ENCODE results near the gene SF3B3.
"Not testable (repeated sequence)": the region's sequence is repeated elsewhere in the genome, so short reads cannot be mapped to it uniquely, and the experiment has no call there.

The SF3B3 gene

DNA sequence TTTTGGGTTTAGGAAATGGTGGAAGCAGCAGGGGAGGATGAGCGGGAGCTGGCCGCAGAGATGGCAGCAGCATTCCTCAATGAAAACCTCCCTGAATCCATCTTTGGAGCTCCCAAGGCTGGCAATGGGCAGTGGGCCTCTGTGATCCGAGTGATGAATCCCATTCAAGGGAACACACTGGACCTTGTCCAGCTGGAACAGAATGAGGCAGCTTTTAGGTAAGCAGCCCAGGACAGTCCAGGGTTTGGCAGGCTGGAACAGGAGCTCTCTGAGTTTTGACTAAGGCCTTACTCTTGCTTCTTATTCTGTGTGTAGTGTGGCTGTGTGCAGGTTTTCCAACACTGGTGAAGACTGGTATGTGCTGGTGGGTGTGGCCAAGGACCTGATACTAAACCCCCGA, 41.4 kb downstream of the SF3B3 start:
- DNase-seq (ENCODE audit: low read depth): no peak

DNA sequence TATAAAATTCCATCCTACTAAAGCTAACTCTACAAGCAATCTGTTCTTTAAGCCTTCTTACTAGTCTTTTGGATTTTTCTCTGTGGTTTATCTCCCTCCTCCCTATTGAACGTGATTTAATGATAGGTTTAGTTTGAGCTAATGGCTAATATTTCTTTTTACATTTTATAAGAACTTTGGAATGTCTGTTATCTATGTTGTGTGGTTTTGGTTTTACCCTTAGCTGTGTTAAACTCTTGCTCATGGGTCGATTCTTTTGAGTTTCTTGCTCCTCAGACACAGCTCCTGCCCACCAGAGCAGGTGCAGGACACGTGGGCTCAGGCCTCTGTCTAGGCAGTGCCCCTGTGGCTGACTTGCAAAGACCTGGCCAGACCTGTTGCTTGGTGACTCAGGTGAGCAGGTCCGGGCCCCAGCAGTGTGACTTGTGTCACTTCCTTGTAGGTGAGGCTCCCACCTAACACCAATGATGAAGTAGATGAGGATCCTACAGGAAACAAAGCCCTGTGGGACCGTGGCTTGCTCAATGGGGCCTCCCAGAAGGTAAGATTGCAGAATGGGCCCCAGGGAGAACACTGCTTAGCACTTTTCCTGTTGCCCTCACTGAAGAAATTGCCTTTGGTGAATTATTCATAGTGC, 45.1 kb downstream of the SF3B3 start:
- DNase-seq (ENCODE audit: low read depth): no peak

DNA sequence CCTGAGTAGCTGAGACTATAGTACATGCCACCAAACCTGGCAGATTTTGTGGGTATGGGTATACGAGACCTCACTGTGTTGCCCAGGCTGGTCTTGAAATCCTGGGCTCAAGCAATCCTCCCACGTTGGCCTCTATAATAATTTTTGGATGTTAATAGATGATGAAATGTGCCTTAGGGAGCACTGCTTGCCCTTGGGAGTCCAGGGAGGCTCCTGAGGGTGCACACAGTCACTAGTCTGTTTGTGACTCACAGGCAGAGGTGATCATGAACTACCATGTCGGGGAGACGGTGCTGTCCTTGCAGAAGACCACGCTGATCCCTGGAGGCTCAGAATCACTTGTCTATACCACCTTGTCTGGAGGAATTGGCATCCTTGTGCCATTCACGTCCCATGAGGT, 46.1 kb downstream of the SF3B3 start:
- DNase-seq (ENCODE audit: low read depth): no peak

DNA sequence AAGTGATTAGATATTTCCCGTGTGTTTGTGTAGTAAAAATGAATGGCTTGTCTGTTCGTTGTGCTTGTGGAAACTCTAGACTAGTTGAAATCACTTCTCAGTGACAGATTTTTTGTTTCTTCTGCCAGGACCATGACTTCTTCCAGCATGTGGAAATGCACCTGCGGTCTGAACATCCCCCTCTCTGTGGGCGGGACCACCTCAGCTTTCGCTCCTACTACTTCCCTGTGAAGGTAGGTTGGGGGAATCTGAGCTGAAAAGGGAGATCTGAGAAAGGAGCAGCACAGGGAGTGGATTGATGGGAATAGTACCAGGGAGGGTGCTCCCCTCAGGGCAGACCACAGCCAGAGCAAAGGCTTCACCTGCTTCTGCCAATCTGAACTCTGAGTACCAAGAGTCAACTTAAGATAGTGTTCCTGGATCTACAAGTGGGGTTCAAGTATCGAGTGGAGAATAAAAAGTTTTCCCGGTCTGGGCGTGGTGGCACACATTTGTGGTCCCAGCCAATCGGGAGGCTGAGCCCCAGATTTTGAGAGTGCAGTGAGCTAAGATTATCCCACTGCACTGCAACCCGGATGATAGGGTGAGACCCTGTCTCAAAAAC, 47.5 kb downstream of the SF3B3 start:
- DNase-seq (ENCODE audit: low read depth): no peak

DNA sequence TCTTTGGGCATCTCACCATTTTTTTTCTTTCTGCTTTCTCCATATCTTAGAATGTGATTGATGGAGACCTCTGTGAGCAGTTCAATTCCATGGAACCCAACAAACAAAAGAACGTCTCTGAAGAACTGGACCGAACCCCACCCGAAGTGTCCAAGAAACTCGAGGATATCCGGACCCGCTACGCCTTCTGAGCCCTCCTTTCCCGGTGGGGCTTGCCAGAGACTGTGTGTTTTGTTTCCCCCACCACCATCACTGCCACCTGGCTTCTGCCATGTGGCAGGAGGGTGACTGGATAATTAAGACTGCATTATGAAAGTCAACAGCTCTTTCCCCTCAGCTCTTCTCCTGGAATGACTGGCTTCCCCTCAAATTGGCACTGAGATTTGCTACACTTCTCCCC, 48.0 kb downstream of the SF3B3 start:
- DNase-seq (ENCODE audit: low read depth): no peak

DNA sequence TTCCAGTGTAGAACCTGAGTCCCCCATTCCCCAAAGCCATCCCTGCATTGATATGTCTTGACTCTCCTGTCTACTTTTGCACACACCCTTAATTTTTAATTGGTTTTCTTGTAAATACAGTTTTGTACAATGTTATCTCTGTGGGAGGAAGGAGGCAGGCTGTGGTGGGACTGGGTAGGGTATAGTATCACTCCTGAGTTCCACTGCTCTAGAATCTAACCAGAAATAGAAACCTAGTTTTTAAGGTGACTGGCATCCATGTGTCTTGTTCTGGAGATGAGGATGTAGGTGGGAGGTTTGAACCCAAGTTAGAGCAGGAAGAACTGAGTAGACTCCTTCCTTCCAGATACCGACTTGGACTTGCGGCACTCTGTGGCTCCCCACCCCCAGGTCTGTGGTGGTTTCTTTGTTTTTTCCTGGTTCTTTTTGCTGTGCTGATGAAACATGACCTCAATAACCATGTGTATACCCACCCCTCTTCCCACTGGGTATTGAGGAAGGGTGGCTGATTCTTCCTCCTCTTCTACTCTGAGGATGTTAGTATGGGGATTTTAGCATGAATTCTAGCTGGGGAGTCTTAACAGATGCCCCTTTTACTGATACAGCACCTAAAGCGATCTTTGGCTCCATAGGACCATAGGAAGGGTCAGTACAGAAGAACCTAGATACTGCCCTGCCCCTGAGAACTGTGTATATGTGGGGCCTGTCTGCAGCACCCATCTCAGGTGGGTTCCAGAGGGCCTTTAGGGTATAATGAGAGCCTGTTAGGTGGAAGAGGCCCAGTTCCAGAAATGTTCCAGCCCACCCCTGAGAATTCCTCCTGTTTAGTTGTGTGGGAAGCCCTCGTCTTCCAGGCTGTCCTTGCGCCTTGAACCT, 48.7 kb downstream of the SF3B3 start:
- DNase-seq (ENCODE audit: low read depth): no peak

DNA sequence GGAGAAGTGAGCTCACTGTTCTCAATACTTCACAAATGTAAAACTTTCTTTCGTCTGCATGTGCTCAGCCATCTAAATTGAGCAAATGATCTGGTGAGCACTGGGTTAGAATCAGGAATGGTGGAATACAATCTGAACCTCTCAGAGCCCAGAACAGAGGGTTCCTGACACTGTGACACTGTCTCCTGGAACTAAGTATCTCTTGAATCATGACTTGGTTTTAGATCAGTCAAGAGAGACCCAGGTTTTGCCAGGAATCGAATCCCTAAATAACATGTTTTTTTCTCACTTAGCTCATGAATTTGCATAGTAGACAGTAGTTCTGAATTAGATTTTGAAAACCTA, 49.3 kb downstream of the SF3B3 start:
- DNase-seq (ENCODE audit: low read depth): no peak

DNA sequence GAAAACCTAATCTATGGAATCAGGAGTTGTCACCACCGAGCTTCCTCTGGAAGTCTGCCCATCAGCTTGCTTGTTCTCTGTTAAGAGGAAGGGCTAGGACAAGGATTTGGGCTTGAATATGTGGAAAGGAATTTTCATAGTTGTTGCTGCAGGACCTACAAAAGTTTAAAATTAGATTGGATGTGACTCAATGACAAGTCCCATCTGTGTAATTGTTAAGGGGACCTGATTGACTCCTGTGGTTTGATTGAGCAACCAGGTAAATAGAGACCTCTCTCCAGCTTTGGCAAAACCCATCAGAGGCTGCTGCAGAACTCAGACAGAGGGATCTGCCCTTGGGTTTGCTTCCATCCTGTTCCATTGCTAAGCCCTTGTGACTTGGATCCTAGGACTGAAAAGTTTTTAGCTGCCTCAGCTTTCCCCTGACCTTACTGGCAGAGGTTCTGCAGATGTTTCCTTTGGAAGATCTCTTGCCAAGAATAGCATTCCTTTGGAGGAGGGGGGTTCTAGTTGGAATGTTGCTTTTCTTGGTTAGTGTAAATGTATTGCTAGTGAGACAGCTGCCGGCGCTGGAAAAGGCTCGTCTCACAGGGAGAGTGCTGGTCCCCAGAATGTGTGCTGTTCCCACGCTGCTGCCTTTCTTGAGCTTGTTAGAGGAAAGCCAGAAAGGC, 50.0 kb downstream of the SF3B3 start:
- DNase-seq (ENCODE audit: low read depth): no peak

DNA sequence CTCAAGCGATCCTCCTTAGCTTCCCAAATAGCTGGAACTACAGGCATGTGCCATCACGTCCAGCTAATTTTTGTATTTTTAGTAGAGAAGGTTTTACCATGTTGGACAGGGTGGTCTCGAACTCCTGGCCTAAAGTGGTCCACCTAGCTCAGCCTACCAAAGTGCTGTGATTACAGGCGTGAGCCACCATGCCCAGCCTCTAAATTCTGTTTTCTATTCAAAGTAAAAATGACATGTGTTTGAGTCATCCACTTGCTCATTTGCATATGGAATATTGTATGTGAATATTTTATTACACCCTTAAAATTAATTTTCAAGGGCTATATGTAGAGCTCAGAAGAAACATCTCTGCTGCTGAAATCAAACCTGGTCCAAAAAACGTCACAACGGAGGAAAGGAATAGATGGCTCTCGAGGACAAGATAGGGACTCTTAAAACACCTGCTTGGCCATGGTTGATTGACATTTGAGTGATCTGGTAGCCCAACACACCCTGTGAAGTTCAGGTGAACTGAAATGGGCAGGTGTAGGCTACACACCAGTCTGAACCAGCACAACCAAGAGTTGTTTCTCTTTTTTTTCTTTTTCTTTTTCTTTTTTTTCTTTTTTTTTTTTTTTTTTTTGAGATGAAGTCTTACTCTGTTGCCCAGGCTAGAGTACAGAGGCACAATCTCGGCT, 51.1 kb downstream of the SF3B3 start:
- DNase-seq (ENCODE audit: low read depth): no peak

DNA sequence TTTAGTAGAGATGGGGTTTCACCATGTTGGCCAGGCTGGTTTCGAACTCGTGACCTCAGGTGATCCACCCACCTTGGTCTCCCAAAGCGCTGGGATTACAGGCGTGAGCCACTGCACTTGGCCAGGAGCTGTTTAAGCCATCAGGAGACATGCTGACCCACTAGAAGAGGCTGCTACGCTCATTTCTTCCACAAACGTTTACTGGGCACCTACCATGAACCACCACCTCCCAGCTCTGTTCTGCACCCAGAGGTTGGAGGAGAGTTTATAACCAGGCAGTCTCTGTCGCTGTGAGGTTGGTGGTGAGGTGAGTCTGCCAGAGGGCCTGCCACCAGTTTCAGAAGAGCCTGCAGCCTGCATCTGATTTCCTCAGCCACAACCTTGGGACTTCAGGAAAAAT, 51.8 kb downstream of the SF3B3 start:
- DNase-seq (ENCODE audit: low read depth): no peak

DNA sequence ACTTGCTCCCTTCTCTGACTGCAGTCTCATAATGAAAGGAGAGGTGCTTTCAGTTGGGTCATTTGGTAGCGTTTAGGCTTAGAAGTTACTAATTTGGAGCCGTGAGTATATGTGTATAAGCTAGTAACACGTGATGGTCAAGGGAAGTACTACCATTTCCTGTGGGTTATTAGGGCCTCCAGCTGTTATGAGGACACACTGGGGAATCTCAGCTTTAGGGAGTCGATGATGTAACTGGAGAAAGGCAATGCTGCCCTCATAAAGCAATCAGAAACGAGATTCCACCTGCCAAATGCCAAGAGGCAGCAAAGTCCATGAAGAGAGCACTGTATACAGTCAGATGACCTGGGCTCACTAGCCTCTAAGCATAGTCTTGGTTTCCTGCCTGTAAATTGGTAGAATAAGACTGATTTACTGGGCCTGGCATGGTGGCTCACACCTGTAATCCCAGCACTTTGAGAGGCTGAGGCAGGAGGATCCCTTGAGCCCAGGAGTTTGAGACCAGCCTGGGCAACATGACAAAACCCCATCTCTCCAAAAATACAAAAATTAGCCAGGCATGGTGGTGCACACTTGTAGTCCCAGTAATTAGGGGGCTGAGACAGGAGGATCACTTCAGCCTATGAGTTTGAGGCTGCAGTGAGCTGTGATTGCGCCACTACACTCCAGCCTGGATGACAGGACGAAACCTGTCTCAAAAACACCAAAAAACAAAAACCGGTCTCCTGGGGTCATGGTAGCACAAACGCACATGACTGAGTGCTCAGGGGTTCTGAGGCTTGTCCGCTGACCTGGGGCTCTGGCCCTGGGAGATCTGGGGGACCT, 53.0 kb downstream of the SF3B3 start:
- no peak for DNase-seq (ENCODE audit: low read depth)

DNA sequence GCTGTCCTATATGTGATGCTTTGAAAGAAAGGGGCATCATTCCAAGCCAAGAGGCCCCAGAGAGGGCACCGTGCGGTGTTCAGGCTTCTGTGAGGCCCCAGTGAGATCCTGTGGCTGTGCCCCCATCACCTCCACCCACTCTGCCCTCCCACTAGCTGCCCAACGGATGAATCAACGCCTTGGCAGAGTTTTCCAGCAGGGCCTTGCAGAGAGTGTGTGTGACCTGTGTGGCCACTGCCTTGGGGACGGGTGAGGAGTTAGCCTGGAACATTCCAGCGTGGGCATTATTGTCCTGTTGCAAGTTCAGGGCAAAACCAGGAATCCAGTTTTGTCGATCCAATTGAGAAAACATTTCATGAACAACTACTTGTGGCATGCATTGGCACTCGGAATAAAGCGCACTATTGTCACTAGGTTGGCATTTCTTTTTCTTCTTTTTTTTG, 53.7 kb downstream of the SF3B3 start:
- DNase-seq (ENCODE audit: low read depth): no peak

DNA sequence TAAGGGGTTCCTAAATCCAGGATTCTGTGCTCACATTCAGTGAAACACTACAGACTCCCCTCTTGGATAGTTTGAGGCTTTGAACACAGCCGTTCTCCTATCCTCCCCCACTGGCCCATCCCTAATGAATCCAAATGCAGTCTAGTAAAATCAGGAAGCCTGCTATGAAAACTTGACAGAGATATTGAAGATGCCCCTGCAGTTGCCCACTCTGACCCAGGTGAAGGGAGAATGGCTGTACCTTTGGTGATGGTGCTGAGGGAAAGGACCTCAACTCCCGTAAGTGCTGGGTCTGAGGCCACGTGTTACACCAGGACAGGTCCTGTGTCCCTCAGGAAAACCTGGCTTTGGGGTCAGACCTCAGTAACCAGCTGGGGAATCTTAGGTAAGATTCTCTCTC, 54.4 kb downstream of the SF3B3 start:
- DNase-seq (ENCODE audit: low read depth): no peak

DNA sequence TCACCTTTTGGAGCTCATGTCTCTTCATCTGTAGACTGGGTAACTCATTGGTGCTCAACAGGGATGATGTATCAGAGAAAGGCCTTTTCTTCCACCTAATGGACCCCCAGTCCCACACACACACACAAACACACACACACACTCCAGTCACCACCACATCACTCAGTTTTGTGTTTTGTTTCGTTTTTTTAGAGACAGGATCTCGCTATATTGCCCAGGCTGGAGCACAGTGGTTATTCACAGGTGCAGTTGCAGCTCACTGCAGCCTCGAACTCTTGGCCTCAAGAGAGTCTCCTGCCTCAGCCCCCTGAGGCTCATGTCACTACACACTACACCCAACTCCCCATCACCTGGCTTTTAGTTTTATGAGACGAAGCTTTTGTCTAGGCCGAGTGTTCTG, 55.6 kb downstream of the SF3B3 start:
- DNase-seq (ENCODE audit: low read depth): no peak

DNA sequence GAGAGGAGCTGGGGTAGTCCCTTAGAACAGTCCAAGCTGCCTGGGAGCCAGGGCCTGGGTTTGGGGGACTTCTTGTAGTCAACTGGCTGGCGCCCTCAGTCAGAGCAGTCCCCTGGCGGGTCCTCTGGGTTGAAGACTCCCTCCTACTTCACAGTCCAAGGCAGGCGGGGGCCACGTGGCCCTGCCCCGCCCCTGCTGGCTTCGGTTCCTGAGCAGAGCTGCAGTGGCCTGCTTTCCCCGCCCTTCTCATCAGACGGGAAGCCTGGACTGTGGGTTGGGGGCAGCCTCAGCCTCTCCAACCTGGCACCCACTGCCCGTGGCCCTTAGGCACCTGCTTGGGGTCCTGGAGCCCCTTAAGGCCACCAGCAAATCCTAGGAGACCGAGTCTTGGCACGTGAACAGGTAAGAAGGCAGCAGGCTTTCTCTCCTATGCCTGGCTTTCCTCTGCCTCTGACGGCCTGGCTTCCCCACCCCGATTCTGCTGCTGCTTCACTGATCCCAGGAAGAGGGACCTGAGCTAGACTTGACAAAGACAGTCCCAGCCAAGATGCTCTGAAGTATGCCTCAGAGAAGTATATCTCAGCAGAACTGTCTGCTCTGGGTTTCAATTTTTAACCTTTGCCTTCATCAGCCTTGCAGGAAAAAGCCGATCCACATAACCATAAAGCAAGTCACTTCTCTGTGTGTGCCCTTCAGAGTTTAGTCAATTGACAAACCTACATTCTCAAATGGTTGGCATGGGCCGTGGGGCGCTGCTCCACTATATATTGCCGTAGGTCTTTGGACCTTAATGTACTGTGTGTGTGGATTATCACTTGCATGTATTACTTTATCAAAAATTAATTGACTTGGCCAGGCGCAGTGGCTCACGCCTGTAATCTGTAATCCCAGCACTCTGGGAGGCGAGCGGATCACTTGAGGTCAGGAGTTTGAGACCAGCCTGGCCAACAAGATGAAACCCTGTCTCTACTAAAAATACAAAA, 56.3 kb downstream of the SF3B3 start:
- DNase-seq (ENCODE audit: low read depth): no peak

DNA sequence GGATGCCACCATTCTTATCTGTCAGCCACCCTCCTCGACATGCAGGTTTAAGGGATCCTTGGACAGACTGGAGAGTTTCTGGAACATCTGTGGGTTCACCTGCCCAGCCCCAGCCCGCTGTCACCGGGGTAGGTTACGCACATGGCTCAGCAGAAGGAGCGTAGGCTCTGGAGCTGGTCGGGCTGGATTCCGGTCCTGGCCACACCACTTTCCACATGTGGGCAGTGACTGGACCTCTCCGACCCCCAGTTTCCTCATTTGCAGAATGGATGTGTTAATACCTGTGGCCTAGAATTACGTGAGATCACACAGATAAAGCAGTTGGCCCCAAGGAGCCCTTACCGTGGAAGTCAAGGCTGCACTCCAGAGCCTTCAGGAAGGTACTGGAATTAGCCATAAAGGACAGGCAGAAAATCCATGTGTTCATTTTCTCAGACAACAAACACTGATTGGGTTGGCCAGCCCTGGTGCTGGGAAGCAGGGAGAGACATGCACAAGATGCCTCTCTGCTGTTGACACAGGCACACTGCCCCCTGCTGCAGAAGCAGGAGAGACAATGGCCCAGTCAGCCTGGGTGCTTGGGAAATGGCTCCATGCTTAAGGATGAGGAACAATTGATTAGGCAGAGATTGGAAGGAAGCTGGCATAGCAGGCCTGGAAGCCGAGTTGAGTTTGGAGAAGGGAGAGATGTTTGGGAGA, 58.8 kb downstream of the SF3B3 start:
- DNase-seq (ENCODE audit: low read depth): no peak

DNA sequence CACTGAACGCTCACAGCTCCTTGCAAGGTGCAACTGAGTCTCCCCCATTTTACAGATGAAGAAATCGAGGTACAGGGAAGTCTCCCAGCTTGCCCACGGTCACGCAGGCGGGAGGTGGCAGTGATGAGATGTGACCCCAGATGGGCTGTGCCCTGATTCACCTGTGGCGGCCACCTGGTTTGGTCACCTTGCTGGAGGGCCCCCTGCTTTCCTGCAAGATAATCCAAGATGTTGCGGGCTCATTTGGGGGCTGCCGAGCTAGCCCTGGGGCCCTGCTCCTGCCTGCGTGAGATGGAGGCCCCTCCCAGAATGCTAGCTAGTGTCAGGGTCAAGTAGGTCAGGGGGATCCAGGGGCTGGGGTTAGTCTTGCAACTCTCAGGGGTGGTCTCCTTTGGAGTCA, 63.1 kb downstream of the SF3B3 start:
- DNase-seq (ENCODE audit: low read depth): no peak

DNA sequence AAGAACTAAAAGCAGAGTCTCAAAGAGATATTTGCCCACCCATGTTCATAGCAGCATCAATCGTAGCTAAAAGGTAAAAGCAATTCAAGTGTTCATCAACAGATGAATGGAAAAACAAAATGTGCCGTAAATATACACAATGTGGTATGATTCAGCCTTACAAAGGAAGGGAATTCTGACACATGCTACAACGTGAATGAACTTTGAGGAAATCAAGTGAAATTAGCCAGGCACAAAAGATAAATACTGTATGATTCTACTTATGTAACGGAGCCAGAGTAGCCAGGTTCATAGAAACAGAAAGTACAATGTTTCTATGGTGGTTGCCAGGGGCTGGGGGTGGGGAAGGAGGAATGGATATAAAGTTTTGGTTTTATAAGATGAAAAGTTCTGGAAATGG, 64.9 kb downstream of the SF3B3 start:
- no peak for DNase-seq (ENCODE audit: low read depth)

DNA sequence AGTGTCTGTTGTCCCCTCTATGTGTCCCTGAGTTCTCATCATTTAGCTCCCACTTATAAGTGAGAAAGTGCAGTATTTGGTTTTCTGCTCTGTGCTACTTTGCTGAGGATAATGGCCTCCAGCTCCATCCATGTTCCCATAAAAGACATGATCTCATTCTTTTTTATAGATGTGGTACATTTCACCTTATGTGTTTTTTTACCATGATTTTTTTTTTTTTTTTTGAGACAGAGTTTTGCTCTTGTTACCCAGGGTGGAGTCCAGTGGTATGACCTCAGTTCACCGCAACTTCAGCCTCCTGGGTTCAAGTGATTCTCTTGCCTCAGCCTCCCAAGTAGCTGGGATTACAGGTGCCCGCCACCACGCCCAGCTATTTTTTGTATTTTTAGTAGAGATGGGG, 65.8 kb downstream of the SF3B3 start:
- not testable (repeated sequence) for DNase-seq (ENCODE audit: low read depth)

Data from stimulated activated CD4-positive, alpha-beta T cell treated with anti-CD3 and anti-CD28 coated beads, Interleukin-2, amount 100 ng/mL, for 4 hours (primary cell).